Gastrocnemius medialis (tissue), 4 donors: ENCODE measurements around the gene RAD51B. TPM values are rescaled to one million over a fixed set of nuclear protein-coding genes. Genes with fewer than 3 reads are reported as not detected.
A peak's percentile ranks its signal among the peaks of the same experiment; 100 is the strongest.

Experiments
- ATAC-seq, 2 donors: fragments of 150-250 bp; one replicate each; pipeline ENCODE4 v1.9.1; 2016
- DNase-seq, 2 donors: peaks; one replicate each; pipeline ENCODE4 v3.0.0-alpha.2; 2019
- H3K27ac ChIP-seq, 4 donors: fragments of 200-600 bp; sonication (generic); 1 replicate in 1 of 4; 2 replicates in 3 of 4; pipeline ENCODE4 v1.5.1; 2016 to 2018; ENCODE audit warnings: mild to moderate bottlenecking in 2 of 4, moderate library complexity in 1 of 4
- H3K27me3 ChIP-seq, 3 donors: fragments of 200-600 bp; sonication (generic) in 2 of 3; 1 replicate in 1 of 3; 2 replicates in 2 of 3; pipeline versions ENCODE4 v1.5.1 to v1.6.0; 2016 to 2019; ENCODE audit warnings: mild to moderate bottlenecking in 1 of 3, moderate library complexity in 1 of 3
- H3K36me3 ChIP-seq, 2 donors: fragments of 200-600 bp; sonication (generic) in 1 of 2; one replicate each; pipeline ENCODE4 v1.5.1; 2017 to 2018
- H3K4me1 ChIP-seq, 2 donors: fragments of 200-600 bp; sonication (generic) in 1 of 2; one replicate each; pipeline ENCODE4 v1.5.1; 2016 to 2017; ENCODE audit warnings: mild to moderate bottlenecking in 2 of 2
- H3K4me3 ChIP-seq, 4 donors: fragments of 200-600 bp; sonication (generic) in 3 of 4; 1 replicate in 1 of 4; 2 replicates in 3 of 4; pipeline ENCODE4 v1.5.1; 2016 to 2019; ENCODE audit warnings: mild to moderate bottlenecking in 2 of 4
- H3K9me3 ChIP-seq, 3 donors: fragments of 200-600 bp; sonication (generic) in 2 of 3; 1 replicate in 1 of 3; 2 replicates in 2 of 3; pipeline ENCODE4 v1.5.1; 2016 to 2019
- CTCF ChIP-seq, 5 experiments: fragments of 450-650 bp in 3 of 5; fragments of 200-600 bp in 2 of 5; sonication (generic) in 2 of 5; IDR thresholded peaks in 4 of 5; conservative IDR thresholded peaks in 1 of 5; 1 replicate in 4 of 5; 2 replicates in 1 of 5; pipeline ENCODE4 v1.5.1; 2016 to 2019; ENCODE audit warnings: antibody characterized with exemption in 5 of 5, mild to moderate bottlenecking in 3 of 5, moderate library complexity in 3 of 5
- POLR2A ChIP-seq, 2 donors: fragments of 450-650 bp; IDR thresholded peaks; one replicate each; pipeline ENCODE4 v1.6.1; 2017; ENCODE audit warnings: antibody characterized with exemption in 2 of 2, mild to moderate bottlenecking in 2 of 2, moderate library complexity in 2 of 2
- in situ Hi-C, 4 donors: fragments of 200-750 bp; cut with MboI; loops; one replicate each; pipeline versions ENCODE4 v1.15.0 to v1.8.0; 2017; ENCODE audit warnings: low sequenced_read_pairs in 4 of 4
- intact Hi-C: fragments of 100-400 bp; cut with DNase I; formaldehyde crosslinking; loops from one replicate; pipeline ENCODE4 v1.15.1; 2023; ENCODE audit warnings: low total_unique reads
- total RNA-seq, 4 donors: library from RNA; depleted of rRNA; stranded (reverse); fragments of >200 nt; gene quantifications; one replicate each; pipeline versions ENCODE4 v1.1.0 to v1.2.3, GENCODE V29; 2016

Gene RAD51B
- total RNA-seq, 4 donors from 2014 or later: 1.6 to 3.3 (median 2.4) TPM

- in situ Hi-C loops (loop anchor here in 1 of 4 donors (5.0 kb wide), 1 partner anchor 66 kb away; no protein-coding TSS in a partner anchor), intact Hi-C loops (loop anchor here (2.0 to 10.0 kb wide), 5 partner anchors 71 to 316 kb away; partner anchors contain the start of gene ZFP36L1)
- H3K27ac ChIP-seq: peak overlapping the region; percentile 84 to 95 (median 86)
- no peak overlapping the region for H3K4me3 ChIP-seq
- peaks cover 30 to 45% of the 10 kb centered on the region in 2 donors for H3K4me1 ChIP-seq
- TF ChIP-seq POLR2A (IDR thresholded peaks at IDR 0.05) (no peak), CTCF (IDR thresholded peaks at IDR 0.05 in 4 of 5, conservative IDR thresholded peaks at IDR 0.05 in 1 of 5) (no peak)
- no peak for ATAC-seq
- no peaks in the 10 kb centered on the region for H3K27me3 ChIP-seq
- H3K36me3 ChIP-seq: no peaks in the 10 kb centered on the region
- no peak for DNase-seq
- H3K9me3 ChIP-seq: no peaks in the 10 kb centered on the region
Measured at GRCh38 chr14:68475802-68476201, 656.2 kb downstream of the RAD51B start.

GRCh38 chr14:68476212-68477109 lies 656.9 kb downstream of the RAD51B start:
- Histone ChIP-seq H3K27me3 (no peaks in the 10 kb centered on the region), H3K4me1 (peaks cover 30 to 45% of the 10 kb centered on the region in 2 donors), H3K9me3 (no peaks in the 10 kb centered on the region), H3K27ac (peak overlapping the region; percentile 84 to 95 (median 86)), H3K36me3 (no peaks in the 10 kb centered on the region), H3K4me3 (no peak overlapping the region)
- TF ChIP-seq POLR2A (IDR thresholded peaks at IDR 0.05) (peak; percentile 29), CTCF (IDR thresholded peaks at IDR 0.05 in 4 of 5, conservative IDR thresholded peaks at IDR 0.05 in 1 of 5) (no peak)
- in situ Hi-C loops (loop anchor here in 1 of 4 donors (5.0 kb wide), 1 partner anchor 66 kb away; no protein-coding TSS in a partner anchor), intact Hi-C loops (loop anchor here (2.0 to 10.0 kb wide), 5 partner anchors 70 to 316 kb away; partner anchors contain the start of gene ZFP36L1)
- DNase-seq (peak; percentile 84 to 89), ATAC-seq (peak; percentile 95 to 98)

GRCh38 chr14:68477110-68477455 lies 657.5 kb downstream of the RAD51B start:
- no peak for ATAC-seq
- intact Hi-C loops (loop anchor here (2.0 to 10.0 kb wide), 5 partner anchors 70 to 315 kb away; partner anchors contain the start of gene ZFP36L1), in situ Hi-C loops (loop anchor here in 1 of 4 donors (5.0 kb wide), 1 partner anchor 65 kb away; no protein-coding TSS in a partner anchor)
- H3K9me3 ChIP-seq: no peaks in the 10 kb centered on the region
- no peak for DNase-seq
- peaks cover 30 to 45% of the 10 kb centered on the region in 2 donors for H3K4me1 ChIP-seq
- peak overlapping the region; percentile 84 to 95 (median 86) for H3K27ac ChIP-seq
- no peaks in the 10 kb centered on the region for H3K36me3 ChIP-seq
- H3K27me3 ChIP-seq: no peaks in the 10 kb centered on the region
- no peak overlapping the region for H3K4me3 ChIP-seq
- no peak for TF ChIP-seq CTCF (IDR thresholded peaks at IDR 0.05 in 4 of 5, conservative IDR thresholded peaks at IDR 0.05 in 1 of 5)
- TF ChIP-seq POLR2A (IDR thresholded peaks at IDR 0.05): no peak

- no peak for ATAC-seq
Measured at GRCh38 chr14:68477461-68478085, 658.0 kb downstream of the RAD51B start.

More at GRCh38 chr14:68477461-68478085, 658.0 kb downstream of the RAD51B start:
- in situ Hi-C loops (loop anchor here in 1 of 4 donors (5.0 kb wide), 1 partner anchor 65 kb away; no protein-coding TSS in a partner anchor), intact Hi-C loops (loop anchor here (2.0 to 10.0 kb wide), 5 partner anchors 69 to 315 kb away; partner anchors contain the start of gene ZFP36L1)
- DNase-seq: no peak
- H3K9me3 ChIP-seq: no peaks in the 10 kb centered on the region
- H3K4me3 ChIP-seq: no peak overlapping the region
- no peaks in the 10 kb centered on the region for H3K36me3 ChIP-seq
- no peaks in the 10 kb centered on the region for H3K27me3 ChIP-seq
- TF ChIP-seq POLR2A (IDR thresholded peaks at IDR 0.05) (no peak), CTCF (IDR thresholded peaks at IDR 0.05 in 4 of 5, conservative IDR thresholded peaks at IDR 0.05 in 1 of 5) (no peak)
- peaks cover 28 to 41% of the 10 kb centered on the region in 2 donors for H3K4me1 ChIP-seq
- peak overlapping the region; percentile 84 to 95 (median 86) for H3K27ac ChIP-seq
